ENCODE measurements around the gene ZBTB24.
"Not testable (repeated sequence)": the region's sequence is repeated elsewhere in the genome, so short reads cannot be mapped to it uniquely, and the experiment has no call there.

Gene ZBTB24

GRCh38 chr6:109467696-109468095 lies 15.3 kb downstream of the ZBTB24 start:
- DNase-seq = no peak

GRCh38 chr6:109466212-109466923 lies 16.7 kb downstream of the ZBTB24 start:
- no peak for DNase-seq

- DNase-seq = no peak
These were observed 17.2 kb downstream of the ZBTB24 start for GRCh38 chr6:109465772-109466171.

- DNase-seq = peak; percentile 13
These were observed 21.1 kb downstream of the ZBTB24 start for GRCh38 chr6:109461733-109462526.

GRCh38 chr6:109461205-109461604 lies 21.8 kb downstream of the ZBTB24 start:
- not testable (repeated sequence) for DNase-seq

GRCh38 chr6:109460161-109460829 lies 22.7 kb downstream of the ZBTB24 start:
- DNase-seq = no peak

- DNase-seq = no peak
These were observed 24.1 kb downstream of the ZBTB24 start for GRCh38 chr6:109458774-109459531.

- DNase-seq = peak; percentile 50
These were observed 25.4 kb downstream of the ZBTB24 start for GRCh38 chr6:109457562-109457996.

- peak; percentile 54 for DNase-seq
These were observed 26.1 kb downstream of the ZBTB24 start for GRCh38 chr6:109456710-109457561.

- DNase-seq = no peak
These were observed 26.9 kb downstream of the ZBTB24 start for GRCh38 chr6:109456111-109456583.

- DNase-seq = peak; percentile 80
These were observed 27.4 kb downstream of the ZBTB24 start, which contains the start of gene MICAL1 for GRCh38 chr6:109455437-109456110. Gene MICAL1 (minus strand): TSS chr6:109455772. CDS start chr6:109454196, 1,576 bp downstream.

GRCh38 chr6:109454496-109455436 lies 28.3 kb downstream of the ZBTB24 start:
- peak; percentile 87 for DNase-seq

GRCh38 chr6:109453594-109454495 lies 29.2 kb downstream of the ZBTB24 start:
- peak; percentile 60 for DNase-seq

GRCh38 chr6:109453156-109453555 lies 29.9 kb downstream of the ZBTB24 start:
- peak; percentile 55 for DNase-seq

GRCh38 chr6:109452181-109452580 lies 30.8 kb downstream of the ZBTB24 start:
- DNase-seq = peak; percentile 52

- peak; percentile 55 for DNase-seq
These were observed 31.6 kb downstream of the ZBTB24 start for GRCh38 chr6:109451376-109451775.

GRCh38 chr6:109450801-109451200 lies 32.2 kb downstream of the ZBTB24 start:
- peak; percentile 43 for DNase-seq
